DOHH2 (cell line): Measurements from ENCODE around the gene PLA2G4F.

Experiments
- H3F3A ChIP-seq: fragments of 200-600 bp; sonication (generic), shearing (Covaris generic); 2 replicates; pipeline ENCODE4 v1.6.0; 2016; ENCODE audit warnings: antibody characterized with exemption, mild to moderate bottlenecking; ENCODE audit not compliant: control insufficient read depth, insufficient read depth
- H3K27ac ChIP-seq: fragments of 200-600 bp; sonication (generic); 2 replicates; pipeline ENCODE4 v1.5.1; 2014; ENCODE audit warnings: low read depth, mild to moderate bottlenecking, low read length, moderate library complexity
- H3K27me3 ChIP-seq: fragments of 200-600 bp; sonication (generic); 2 replicates; pipeline ENCODE4 v1.6.1; 2014; ENCODE audit warnings: mild to moderate bottlenecking, low read length, mixed read lengths; ENCODE audit not compliant: control insufficient read depth
- H3K36me3 ChIP-seq: fragments of 200-600 bp; sonication (generic); 2 replicates; pipeline ENCODE4 v1.6.1; 2014; ENCODE audit warnings: mild to moderate bottlenecking, low read length, moderate library complexity, mixed read lengths; ENCODE audit not compliant: control insufficient read depth
- H3K4me1 ChIP-seq: fragments of 200-600 bp; sonication (generic); 2 replicates; pipeline ENCODE4 v1.6.1; 2014; ENCODE audit warnings: mild to moderate bottlenecking, low read length, mixed read lengths; ENCODE audit not compliant: control insufficient read depth
- H3K4me2 ChIP-seq: fragments of 200-600 bp; sonication (generic); 2 replicates; pipeline ENCODE4 v1.6.0; 2014; ENCODE audit warnings: mild to moderate bottlenecking, low read length, moderate library complexity
- H3K4me3 ChIP-seq: fragments of 200-600 bp; sonication (generic); 2 replicates; pipeline ENCODE4 v1.5.1; 2014; ENCODE audit warnings: mild to moderate bottlenecking, low read length, mixed read lengths
- H3K79me2 ChIP-seq: fragments of 200-600 bp; sonication (generic); 2 replicates; pipeline ENCODE4 v1.6.1; 2014; ENCODE audit warnings: mild to moderate bottlenecking, low read length, mixed read lengths; ENCODE audit not compliant: control insufficient read depth
- H3K9me2 ChIP-seq: fragments of 200-600 bp; sonication (generic); replicated peaks from 2 replicates; pipeline ENCODE4 v1.6.1; 2014; ENCODE audit warnings: mild to moderate bottlenecking, low read length, mixed read lengths; ENCODE audit not compliant: control insufficient read depth
- H3K9me3 ChIP-seq: fragments of 200-600 bp; sonication (generic); 2 replicates; pipeline ENCODE4 v1.6.1; 2014; ENCODE audit warnings: antibody characterized with exemption, low read length, mixed read lengths; ENCODE audit not compliant: control insufficient read depth, insufficient read depth
- H4K20me1 ChIP-seq: fragments of 200-600 bp; sonication (generic); 2 replicates; pipeline ENCODE4 v1.6.0; 2014; ENCODE audit warnings: low read depth, mild to moderate bottlenecking, antibody characterized with exemption, low read length, moderate library complexity; ENCODE audit not compliant: control insufficient read depth, insufficient read depth
- CTCF ChIP-seq: fragments of 200-600 bp; sonication (generic); IDR thresholded peaks from one replicate; pipeline ENCODE4 v1.5.1; 2014; ENCODE audit warnings: antibody characterized with exemption, mild to moderate bottlenecking, low read depth, low read length; ENCODE audit not compliant: poor library complexity, severe bottlenecking
- EZH2phosphoT487 ChIP-seq: fragments of 200-600 bp; sonication (generic); IDR thresholded peaks from 2 replicates; pipeline ENCODE4 v1.6.1; 2017; ENCODE audit warnings: borderline replicate concordance, mild to moderate bottlenecking, antibody characterized with exemption, low read length, moderate library complexity, mixed read lengths

Gene PLA2G4F

GRCh38 chr15:42201801-42202200, 45.4 kb upstream of the PLA2G4F start:
- H3K27ac ChIP-seq: no peak overlapping the region
- H3K4me1 ChIP-seq: peaks cover 5% of the 10 kb centered on the region
- H3K36me3 ChIP-seq: peaks cover 28% of the 10 kb centered on the region
- H3K9me3 ChIP-seq: no peaks in the 10 kb centered on the region; the same call in 1 of the 2 replicates
- H3K4me2 ChIP-seq: no peak overlapping the region
- H3K4me3 ChIP-seq: no peak overlapping the region
- H3K27me3 ChIP-seq: no peaks in the 10 kb centered on the region
- no peaks in the 10 kb centered on the region for H4K20me1 ChIP-seq
- no peak for TF ChIP-seq EZH2phosphoT487
- no peak for TF ChIP-seq CTCF
- peaks cover 43% of the 10 kb centered on the region for H3K79me2 ChIP-seq
- H3F3A ChIP-seq: no peaks in the 10 kb centered on the region
- no peaks in the 10 kb centered on the region for H3K9me2 ChIP-seq

- no peaks in the 10 kb centered on the region for H3K27me3 ChIP-seq
- no peak overlapping the region for H3K4me2 ChIP-seq
- no peaks in the 10 kb centered on the region; the same call in 1 of the 2 replicates for H3K9me3 ChIP-seq
- peaks cover 28% of the 10 kb centered on the region for H3K36me3 ChIP-seq
- H3K4me1 ChIP-seq: no peaks in the 10 kb centered on the region
- H3F3A ChIP-seq: no peaks in the 10 kb centered on the region
- TF ChIP-seq CTCF: no peak
- no peak for TF ChIP-seq EZH2phosphoT487
- no peak overlapping the region for H3K27ac ChIP-seq
- peaks cover 29% of the 10 kb centered on the region for H3K79me2 ChIP-seq
- no peak overlapping the region for H3K4me3 ChIP-seq
- no peaks in the 10 kb centered on the region for H3K9me2 ChIP-seq
- no peaks in the 10 kb centered on the region for H4K20me1 ChIP-seq
These were observed 42.7 kb upstream of the PLA2G4F start for GRCh38 chr15:42199126-42199525.

- H4K20me1 ChIP-seq: no peaks in the 10 kb centered on the region
- no peak overlapping the region for H3K4me2 ChIP-seq
- no peaks in the 10 kb centered on the region for H3K4me1 ChIP-seq
- no peaks in the 10 kb centered on the region; the same call in 1 of the 2 replicates for H3K9me3 ChIP-seq
- no peak overlapping the region for H3K27ac ChIP-seq
- peaks cover 24% of the 10 kb centered on the region for H3K79me2 ChIP-seq
- TF ChIP-seq EZH2phosphoT487 (no peak), CTCF (no peak)
- no peaks in the 10 kb centered on the region for H3F3A ChIP-seq
- no peaks in the 10 kb centered on the region for H3K9me2 ChIP-seq
- peaks cover 28% of the 10 kb centered on the region for H3K36me3 ChIP-seq
- no peaks in the 10 kb centered on the region for H3K27me3 ChIP-seq
- H3K4me3 ChIP-seq: no peak overlapping the region
These were observed 42.1 kb upstream of the PLA2G4F start for GRCh38 chr15:42198516-42198915.
